Stimulated activated CD8-positive, alpha-beta memory T cell treated with anti-CD3 and anti-CD28 coated beads, Interleukin-4, amount 100 ng/mL, for 24 hours (primary cell): ENCODE results near the gene LFNG.

Experiments used
- DNase-seq: peaks from one replicate; pipeline ENCODE4 v3.0.0-alpha.2; 2020; ENCODE audit warnings: low read depth

LFNG gene, protein sequence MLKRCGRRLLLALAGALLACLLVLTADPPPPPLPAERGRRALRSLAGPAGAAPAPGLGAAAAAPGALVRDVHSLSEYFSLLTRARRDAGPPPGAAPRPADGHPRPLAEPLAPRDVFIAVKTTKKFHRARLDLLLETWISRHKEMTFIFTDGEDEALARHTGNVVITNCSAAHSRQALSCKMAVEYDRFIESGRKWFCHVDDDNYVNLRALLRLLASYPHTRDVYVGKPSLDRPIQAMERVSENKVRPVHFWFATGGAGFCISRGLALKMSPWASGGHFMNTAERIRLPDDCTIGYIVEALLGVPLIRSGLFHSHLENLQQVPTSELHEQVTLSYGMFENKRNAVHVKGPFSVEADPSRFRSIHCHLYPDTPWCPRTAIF

DNA sequence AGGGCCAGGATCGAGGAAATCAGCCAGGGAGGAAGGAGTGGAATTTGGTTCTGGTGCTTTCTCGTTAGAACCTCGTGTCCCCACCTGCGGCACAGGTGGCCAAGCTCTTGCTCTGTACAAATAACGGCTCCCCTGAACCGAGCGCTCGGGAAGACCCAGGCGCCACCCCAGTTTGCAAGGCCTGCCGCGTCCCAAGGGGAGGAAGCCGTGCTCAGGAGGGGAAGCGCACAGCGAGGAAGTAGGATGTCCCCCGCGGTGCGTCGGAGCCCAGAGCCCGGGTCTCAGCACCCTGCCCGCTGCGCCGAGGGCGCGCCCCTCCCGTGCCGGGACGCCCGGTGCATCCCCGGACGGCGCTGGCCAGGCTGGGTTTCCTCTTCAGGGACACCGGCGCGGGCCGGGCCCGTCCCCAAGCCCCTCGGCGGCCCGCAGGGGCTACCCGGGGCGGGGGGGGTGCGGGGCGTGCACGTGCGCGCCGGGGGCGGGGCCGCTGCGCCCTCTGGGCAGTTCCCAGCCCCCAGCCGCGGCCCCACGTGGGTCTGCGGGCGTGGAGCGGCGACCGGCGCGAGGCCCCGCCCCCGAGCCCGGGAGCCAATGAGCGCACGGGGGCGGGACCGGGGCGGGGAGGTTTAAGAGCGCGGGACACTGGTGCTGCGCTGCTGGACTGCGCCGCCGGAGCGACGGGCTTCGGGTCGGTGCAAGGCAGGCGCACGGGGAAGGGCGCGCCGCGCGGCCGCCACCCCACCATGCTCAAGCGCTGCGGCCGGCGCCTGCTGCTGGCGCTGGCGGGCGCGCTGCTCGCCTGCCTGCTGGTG, at the start of gene LFNG:
Gene LFNG (plus strand): TSS at position 656 of the 812 bp plus-strand sequence. CDS start 88 bp downstream, at position 744.
- peak; percentile 83 for DNase-seq

DNA sequence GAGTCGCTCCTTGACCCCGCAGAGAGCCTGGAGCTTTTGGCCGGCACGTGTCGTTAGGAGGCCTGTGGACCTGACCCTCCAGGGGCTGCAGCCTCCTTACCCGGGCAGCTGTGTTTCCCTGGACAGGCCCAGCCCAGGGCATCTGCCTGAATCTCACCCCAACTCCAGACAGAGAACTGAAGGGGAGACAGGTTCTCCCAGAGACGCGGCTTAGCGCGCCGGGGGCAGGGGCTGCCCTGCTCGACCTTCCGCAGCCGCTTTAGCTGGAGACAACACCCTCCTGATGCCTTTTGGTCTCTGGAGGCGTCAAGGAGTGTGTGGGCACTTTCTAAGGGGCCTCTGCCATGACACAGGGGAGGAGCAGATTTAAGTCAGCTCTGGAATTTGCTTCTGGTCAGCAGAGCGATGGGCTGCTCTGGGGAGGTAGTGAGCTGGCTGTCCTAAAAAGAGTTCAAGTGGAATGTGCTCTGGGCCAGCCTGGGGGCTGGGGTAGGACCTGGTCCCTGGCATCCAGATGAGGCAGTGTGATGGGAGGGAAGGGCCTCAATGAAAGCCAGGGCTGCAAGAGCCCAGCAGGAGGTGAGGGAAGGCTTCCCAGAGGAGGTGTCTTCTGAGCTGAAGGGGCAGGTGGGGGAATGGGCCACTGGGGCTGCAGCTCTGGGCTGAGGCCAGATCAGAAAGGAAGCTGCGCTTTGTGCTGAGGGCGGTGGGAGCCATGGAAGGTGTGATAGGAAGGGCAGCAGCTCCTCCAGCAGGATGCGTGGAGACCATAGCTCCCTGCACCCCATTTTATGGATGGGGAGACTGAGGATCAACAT, 49.2 kb upstream of the LFNG start:
- DNase-seq: no peak

DNA sequence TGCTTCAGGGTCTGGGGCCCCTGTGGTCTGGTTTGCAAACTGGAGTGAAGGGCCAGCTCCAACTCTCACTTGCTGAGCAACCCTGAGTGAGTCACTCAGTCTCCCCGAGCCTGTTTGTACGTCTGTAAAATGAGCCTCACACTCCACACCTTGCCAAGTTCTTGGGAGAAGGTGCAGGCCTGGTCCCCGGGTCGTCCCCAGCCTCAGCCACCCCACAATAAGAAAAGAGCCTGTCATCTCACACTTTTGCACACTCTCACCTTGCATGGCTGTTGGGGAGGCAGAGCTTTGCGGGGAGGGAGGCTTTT, 48.6 kb upstream of the LFNG start:
- DNase-seq: no peak

DNA sequence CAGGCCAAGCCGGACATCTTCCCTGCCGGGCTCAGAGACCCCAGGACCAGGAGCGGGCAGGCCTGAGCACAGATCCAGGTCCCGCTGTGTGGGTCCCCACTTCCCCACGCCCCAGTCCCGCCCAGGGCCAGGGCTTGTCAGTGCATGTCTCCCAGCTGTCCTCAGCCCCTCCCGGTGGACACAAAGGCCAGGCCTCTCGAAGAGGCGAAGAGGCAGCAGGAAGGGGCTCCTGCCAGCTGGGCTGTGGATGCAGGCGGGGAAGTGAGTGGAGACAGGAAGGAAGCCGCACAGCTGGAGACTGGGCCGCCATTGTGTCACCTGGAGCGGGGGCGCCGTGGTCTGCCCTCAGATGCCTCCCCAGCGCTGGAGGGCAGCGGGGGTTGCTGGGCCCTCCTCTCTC, 48.2 kb upstream of the LFNG start:
- no peak for DNase-seq

DNA sequence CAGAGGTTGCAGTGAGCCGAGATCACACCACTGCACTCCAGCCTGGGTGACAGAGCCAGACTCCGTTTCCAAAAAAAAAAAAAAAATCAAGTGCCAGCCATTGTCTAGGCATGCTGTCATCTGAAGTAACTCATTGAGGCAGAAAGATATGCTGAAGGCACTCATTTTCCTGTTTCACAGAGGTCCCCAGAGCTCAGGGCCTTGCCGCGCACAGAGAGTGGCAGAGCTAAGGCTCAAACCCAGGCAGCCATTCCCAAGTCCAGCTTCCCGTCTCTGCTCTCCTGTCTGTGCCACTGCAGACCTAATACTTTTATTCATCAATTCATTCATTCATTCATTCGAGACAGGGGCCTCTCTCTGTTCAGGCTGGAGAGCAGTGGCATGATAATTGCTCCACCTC, 46.8 kb upstream of the LFNG start:
- no peak for DNase-seq

DNA sequence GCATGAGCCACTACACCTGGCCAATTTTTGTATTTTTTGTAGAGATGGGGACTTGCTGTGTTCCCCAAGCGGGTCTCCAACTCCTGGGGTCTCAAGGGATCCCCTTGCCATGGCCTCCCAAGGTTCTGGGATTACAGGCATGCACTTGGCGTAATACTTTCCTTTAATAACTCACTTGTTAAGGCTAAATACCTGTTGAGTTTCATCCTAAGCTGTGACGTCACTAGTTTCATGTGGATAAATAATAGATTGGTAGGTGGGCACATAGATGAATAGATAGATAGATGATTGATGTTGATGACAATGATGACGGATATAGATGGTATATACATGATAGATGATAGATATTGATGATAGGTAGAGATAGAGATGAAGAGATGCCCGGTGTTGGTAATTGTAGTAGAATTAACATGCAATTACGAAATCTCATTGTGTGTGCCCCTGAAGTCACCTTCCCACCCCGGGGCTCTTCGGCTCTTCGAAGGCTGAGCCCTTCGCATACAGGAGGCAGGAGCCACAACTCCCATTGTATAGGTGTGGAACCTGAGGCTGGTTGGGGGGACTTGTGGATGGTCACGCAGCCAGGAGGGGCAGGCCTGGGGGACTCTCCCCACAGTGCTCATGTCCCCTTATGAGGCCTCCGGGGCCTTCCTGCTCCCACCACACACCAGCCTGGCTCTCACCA, 45.9 kb upstream of the LFNG start:
- DNase-seq: no peak

DNA sequence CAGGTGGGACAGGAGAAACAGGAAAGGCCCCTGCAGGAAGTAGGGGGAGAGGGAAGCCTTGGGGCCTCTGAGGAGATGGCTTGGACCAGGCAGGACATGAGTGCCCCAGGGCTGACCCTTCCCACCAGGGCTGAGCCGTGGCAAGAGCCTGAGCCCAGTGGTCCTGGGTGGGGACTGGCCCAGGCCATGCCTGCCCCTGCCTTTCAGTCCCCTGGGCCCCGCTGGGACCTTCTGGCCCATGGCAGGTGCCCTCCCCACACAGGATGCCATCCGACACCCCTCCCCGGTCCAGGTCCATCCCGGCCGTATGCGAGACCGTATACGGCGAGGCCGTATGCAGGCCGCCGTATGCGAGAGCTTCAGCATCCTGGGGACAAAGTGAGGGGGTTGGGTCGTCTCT, 45.4 kb upstream of the LFNG start:
- DNase-seq: no peak

DNA sequence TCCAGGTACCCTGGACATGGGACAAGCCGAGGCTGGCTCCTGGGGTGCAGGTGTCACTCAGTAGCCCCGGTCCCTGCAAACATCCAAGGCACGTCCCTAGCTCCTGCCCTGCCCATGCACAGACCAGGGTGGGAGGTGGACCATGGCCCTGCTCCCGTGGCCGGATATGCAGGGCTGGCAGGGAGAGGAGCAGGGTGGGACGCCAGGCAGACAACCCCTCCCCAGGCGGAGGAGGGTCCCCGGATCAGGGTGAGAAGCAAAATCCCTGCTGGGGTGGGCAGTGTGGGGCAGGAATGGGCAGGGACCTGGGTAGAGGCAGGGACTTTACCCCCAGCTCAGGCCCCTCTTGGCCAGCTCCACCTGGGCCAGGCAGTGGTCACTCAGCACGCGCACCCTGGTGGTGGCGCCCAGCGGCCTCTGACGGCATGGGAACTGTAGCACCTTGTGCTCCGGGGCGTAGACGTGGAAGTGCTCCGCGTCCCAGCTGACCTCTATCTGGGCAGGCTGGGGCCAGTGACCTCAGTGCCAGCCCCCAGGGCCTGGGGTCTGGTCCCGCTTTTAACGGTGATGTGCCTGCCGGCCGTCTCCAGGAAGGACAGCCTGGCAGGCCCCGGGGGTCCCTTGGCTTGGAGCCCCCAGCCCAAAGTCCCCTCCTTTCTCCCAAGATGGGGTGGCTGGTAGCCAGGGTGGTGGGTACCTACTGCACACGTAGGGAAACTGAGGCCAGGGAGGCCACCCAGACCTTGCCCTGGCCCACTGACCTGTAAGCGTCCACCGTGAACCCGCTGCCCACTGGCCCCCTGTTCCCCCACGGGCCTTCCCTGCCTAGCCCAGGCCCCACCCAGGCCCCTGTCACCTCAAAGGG, 44.5 kb upstream of the LFNG start:
- no peak for DNase-seq

DNA sequence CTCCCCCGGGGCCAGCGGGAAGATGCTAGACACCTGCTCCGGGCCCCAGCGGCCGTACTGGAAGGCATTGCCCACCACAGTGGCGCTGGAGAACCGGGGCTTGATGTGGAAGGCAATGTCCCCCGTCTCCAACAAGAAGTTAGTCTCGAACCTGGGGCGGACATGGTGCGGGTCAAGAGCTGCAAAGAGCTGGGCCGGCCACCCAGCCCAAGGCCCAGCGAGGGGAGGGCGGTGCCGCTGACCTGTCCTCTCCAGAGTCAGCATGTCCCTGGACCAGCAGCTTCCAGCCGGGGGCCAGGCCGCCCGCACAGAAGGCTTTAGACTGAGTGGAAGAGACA, 43.9 kb upstream of the LFNG start:
- DNase-seq: no peak

DNA sequence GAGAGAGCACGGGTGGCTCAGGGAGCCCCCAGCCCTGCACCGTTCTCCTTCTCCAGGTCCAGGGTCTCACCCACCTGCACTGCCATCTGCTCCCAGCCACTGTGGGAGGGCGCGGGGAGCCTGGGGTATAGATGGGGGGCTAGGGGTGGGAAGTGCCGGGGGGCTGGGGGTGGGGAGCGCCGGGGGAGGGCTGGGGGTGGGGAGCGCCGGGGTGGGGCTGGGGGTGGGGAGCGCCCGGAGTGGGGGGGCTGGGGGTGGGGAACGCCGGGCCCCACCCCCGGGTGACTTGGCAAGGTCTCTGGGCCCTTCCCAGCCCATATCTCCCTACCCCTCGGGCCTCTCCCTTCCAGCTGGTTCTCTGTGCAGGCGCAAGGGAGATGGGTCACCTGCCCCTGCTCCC, 43.3 kb upstream of the LFNG start, which contains the start of gene GRIFIN:
Gene GRIFIN (minus strand): TSS at position 101 of the 400 bp plus-strand sequence. CDS start 15 bp downstream, at position 86.
- no peak for DNase-seq

DNA sequence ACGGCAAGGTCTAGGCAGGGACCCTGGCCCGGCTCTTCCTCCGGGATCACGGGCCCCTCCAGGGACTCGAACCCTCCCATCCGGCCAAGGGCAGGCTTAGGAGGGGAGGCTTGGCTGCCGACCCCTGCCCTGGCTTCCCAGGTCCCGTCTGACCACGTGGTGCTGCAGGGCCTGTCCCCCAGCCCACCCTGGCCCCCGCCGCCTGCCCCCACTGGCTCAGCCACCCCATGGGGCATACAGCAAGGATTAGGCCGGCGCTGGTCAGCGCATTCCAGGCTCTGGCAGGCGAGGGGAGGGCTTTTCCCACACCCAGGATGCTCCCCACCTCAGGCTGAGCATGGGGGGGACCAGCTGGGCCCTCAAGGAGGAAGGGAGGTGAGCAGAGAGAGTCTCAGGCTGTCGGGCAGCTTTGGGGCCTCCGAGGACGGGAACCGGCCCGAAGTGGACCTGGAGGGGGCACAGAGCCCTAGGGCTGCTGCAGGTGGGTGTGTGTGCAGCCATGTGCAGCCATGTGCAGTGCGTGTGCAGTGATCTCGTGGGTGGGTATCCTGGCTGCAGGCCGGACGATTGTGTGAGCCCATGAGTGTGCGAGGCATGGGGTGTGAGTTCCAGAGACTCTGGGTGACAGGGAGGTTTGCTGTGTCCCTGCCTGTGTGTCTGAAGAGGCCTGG, 42.7 kb upstream of the LFNG start:
- no peak for DNase-seq

DNA sequence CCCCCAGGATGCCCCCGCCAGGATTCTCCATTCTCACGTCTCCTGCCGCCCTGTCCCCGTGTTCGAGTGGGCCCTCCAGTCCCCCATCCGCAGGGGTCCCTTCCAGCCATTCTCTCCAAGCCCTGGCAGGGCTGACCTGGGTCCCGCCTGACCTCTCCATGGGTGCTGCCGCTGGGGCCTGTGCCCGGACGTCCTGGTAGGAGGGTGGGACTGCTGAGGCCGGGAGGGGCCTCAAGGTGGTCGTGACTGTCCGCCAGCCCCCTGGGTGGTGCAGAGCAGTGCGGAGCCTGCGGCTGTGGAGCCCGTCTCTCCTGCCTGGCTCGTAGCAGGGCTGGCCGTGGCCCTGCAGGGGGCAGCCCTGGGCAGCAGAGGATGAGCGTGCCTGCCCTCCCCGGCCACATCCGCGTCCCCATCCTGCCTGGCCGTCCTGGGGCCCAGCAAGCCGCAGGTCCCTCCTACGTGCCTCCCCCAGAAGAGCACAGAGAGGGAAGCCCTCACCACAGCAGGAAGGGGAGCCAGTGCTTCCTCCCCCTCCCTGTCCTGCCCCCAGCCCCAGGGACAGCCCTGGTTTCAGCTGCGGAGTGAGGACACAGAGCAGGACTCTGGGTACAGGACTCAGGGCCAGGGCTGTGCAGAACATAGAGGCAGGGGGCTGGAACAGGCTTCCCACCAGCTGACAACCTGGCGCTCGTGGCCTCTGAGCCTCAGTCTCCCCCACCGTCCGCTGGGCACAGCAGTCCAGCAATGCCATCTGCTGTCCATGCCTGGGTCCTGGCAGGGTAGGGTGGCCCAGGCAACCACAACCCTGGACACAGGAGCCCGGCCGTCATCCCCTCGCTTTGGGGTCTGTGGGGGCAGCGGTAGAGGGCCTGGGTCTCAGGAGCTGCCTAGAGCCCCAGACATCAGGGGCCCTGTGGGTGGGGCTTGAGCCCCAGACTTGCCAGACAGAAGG, 41.9 kb upstream of the LFNG start:
- DNase-seq: peak; percentile 47

DNA sequence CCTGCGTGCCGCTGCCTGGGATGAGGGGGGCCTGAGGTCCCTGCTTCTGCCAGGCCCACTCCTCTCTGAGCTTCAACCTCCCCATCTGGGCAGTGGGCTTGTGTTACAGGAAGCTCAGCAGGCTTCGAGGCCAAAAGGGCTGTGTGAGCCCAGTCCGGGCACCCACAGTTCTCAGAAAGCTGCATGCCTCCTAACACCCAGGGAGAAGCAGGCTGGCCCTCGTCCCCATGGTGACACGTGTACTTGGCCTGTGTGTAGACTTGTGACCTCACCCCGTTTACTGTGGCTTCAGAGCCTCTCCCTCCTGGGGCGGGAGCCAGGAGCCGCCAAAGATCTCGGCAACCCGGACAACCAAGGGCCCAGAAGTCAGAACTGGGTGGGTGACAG, 41.2 kb upstream of the LFNG start:
- no peak for DNase-seq

DNA sequence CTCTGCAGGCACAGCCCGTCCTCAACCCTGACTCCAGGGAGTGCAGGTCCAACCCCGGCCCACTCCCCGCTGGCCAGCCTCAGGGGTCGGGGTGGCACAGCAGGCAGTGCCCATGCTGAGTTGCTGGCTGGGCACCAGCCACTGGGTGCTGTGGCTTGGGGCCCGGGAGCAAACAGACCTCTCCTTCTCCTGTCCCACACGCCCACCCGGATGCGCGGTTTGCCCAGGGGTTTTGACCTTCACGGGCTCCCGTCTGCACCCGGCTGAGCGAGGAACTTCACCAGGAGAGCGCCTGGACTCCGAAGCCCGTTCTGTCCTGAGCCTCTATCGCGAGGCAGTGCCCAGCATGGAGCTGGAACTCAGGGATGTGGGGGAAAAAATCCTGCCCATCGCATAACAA, 40.8 kb upstream of the LFNG start:
- no peak for DNase-seq

DNA sequence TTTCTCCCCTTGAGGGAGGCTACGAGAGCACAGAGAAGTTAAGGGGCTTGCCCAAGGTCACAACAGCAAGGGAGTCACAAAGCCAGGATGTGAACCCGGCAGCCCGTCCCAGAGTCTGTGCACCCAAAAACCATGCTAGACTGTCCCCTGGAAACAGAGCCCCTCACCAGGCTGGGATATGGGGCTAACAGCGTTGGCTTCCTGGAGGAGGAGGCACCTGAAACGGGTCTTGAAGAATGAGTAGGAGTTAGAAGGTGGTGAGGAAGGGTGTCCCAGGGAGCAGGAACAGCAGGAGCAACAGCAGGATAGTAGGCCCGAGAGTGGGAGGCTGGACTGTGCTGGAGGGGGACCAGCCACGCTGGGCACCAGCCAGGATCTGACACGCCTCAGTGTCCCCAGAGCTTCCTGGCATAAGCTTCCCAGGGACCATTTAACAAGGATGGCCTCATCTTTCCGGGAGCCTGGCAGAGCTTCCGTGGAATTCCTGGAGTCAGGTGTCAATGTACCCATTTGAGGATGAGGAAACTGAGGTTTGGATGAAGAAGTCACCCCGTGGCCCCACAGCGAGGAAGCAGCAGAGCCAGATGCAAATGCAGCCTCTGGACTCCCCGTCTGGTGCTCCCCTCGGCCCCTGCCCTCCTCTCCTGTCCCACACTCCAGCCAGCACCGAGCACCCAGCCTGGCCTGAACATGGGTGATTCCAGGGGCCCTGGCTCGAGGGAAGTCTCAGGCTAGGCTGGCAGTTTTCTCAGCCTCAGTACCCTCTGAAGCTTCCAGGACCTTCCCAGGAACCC, 40.1 kb upstream of the LFNG start:
- no peak for DNase-seq

DNA sequence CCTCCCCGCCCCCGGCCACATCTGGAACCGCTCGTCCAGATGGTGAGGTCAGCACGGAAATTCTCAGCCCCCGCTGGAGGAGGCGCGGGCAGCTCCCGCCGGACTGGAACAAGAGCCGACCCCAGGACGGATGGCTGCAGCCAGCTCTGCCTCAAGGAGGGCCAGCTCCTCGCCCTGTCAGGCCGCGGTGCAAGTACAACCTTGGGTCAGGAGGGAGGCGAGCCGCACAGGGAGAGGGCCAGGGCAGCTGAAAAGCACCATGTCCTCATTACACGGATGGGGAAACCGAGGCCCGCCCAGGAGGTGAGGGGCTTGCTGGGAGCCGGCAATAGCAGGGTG, 39.5 kb upstream of the LFNG start:
- DNase-seq: no peak

DNA sequence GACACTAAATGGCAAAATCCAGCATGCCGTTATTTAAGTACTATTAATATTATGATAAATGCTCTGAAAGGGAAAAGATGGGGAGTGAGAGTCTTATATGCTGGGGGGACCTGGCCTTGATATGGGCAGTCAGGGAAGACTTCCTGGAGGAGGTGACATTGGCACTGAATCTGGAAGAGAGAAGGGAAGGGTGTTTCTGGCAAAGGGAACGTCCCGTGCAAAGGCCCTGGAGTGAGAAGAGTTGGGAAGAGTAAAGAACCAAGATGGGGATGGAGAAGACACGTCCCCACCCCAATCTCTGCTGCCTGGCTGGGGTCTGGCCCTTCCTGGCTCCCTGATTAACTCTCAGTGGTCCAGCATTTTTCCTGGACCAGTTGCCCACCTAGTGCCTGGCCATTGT, 38.4 kb upstream of the LFNG start:
- no peak for DNase-seq

DNA sequence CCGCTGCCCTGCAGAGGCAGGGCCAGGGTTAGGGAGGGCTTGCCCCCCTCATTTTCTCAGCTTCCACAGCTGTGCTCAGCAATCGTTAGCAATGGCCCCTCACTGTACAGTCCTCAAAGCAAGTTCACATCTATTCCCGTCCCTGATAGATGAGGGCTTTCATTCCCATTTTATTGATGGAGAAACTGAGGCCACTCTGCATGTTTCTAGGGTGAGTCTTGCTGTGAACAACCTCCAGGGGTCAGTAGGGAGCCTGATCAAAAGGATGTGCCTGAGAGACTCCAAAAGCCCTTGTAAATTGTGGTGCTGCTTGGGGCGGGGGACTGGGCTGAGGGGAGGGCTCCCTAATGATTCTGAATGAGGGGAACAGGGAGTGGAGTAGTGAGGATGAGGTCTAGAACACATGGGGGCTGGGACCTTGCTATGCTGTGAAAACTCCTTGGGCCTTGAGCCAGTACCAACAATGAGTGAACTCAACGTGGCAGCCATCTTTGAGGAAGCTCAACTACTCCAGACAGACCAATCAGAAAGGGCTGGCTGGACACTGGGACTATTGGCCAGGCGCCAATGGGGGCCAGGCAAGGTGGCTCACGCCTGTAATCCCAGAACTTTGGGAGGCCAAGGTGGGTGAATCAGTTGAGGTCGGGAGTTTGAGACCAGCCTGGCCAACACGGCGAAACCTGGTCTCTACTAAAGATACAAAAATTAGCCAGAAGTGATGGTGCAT, 36.7 kb upstream of the LFNG start:
- no peak for DNase-seq
